Right lobe of liver (tissue), 6 donors: ENCODE data around the gene PRPSAP2. TPM values are rescaled to one million over a fixed set of nuclear protein-coding genes. Genes with fewer than 3 reads are reported as not detected.

Experiments
- ATAC-seq, 4 donors: fragments of 200-7000 bp; cut with Tn5 transposase; one replicate each; pipeline ENCODE4 v1.9.1; 2020; ENCODE audit warnings: mild to moderate bottlenecking in 4 of 4, moderate library complexity in 4 of 4
- DNase-seq, 3 donors: peaks; one replicate each; pipeline ENCODE4 v3.0.0-alpha.2; 2020
- H3K27ac ChIP-seq, 3 donors: fragments of 200-600 bp; one replicate each; pipeline ENCODE4 v1.8.0; 2022
- H3K27me3 ChIP-seq, 2 donors: fragments of 200-600 bp; one replicate each; pipeline ENCODE4 v1.8.0; 2022
- H3K36me3 ChIP-seq, 4 donors: fragments of 200-600 bp; sonication (generic) in 1 of 4; one replicate each; pipeline versions ENCODE4 v1.5.1 to v1.8.0; 2017 to 2022; ENCODE audit warnings: control low read depth in 1 of 4
- H3K4me1 ChIP-seq, 4 donors: fragments of 200-600 bp; sonication (generic) in 1 of 4; one replicate each; pipeline versions ENCODE4 v1.5.1 to v1.8.0; 2017 to 2022; ENCODE audit warnings: control low read depth in 1 of 4
- H3K4me3 ChIP-seq, 3 donors: fragments of 200-600 bp; one replicate each; pipeline ENCODE4 v1.8.0; 2022
- H3K9me3 ChIP-seq, 4 donors: fragments of 200-600 bp; sonication (generic) in 1 of 4; one replicate each; pipeline versions ENCODE4 v1.5.1 to v1.8.0; 2017 to 2022; ENCODE audit warnings: control low read depth in 1 of 4
- POLR2A ChIP-seq: fragments of 450-650 bp; IDR thresholded peaks from one replicate; pipeline ENCODE4 v1.6.1; 2017; ENCODE audit warnings: antibody characterized with exemption, mild to moderate bottlenecking
- WGBS: methylation state at CpG from one replicate; pipeline ENCODE4 v1.1.6; 2018; ENCODE audit warnings: low coverage, low lambda C conversion rate; ENCODE audit not compliant: insufficient coverage; ENCODE audit errors: missing lambda C conversion rate; 5-methylcytosine and 5-hydroxymethylcytosine counted together
- intact Hi-C, 2 donors: fragments of 100-400 bp; cut with DNase I; formaldehyde crosslinking; loops; one replicate each; pipeline versions ENCODE4 v1.11.2 to v1.14.1; 2022
- total RNA-seq, 6 experiments: library from RNA; depleted of rRNA in 2 of 6; stranded (reverse); fragments of >200 nt in 2 of 6; fragmentation: NEBNext Ultra II Directional in 3 of 6; extraction: Animal tissue kit (Norgen Biotek cat#: 25700) in 3 of 6; gene quantifications; one replicate each; pipeline versions ENCODE4 v1.1.0 to v1.2.4, GENCODE V29; 2016 to 2023
- TF ChIP-seq, protein P1 (sequence below), 4 donors: fragments of 200-600 bp in 3 of 4; fragments of 450-650 bp in 1 of 4; IDR thresholded peaks; one replicate each; pipeline versions ENCODE4 v1.5.1 to v1.8.0; 2016 to 2022; ENCODE audit warnings: antibody characterized with exemption in 4 of 4, mild to moderate bottlenecking in 2 of 4
- donor health status: DM: no; HTN: yes; CAD: no.
- donor health status: DM: no; HTN: no; CAD: no.
- donor health status: DM: no; HTN: no; CAD: no.
- donor health status: DM: no; HTN: yes; CAD: no.
- donor health status: DM: no; HTN: yes; CAD: no.

Gene PRPSAP2
- total RNA-seq, 6 experiments from 2014 or later, result 15.8 to 19.7 (median 16.6) TPM

- no peak overlapping the region for H3K27ac ChIP-seq
- no peaks in the 10 kb centered on the region for H3K9me3 ChIP-seq
- intact Hi-C loops, result no loop called here
- H3K4me1 ChIP-seq, result no peaks in the 10 kb centered on the region
- H3K27me3 ChIP-seq, result no peaks in the 10 kb centered on the region
- no peak overlapping the region for H3K4me3 ChIP-seq
- TF ChIP-seq POLR2A, result no peak
- TF ChIP-seq, protein P1, sequence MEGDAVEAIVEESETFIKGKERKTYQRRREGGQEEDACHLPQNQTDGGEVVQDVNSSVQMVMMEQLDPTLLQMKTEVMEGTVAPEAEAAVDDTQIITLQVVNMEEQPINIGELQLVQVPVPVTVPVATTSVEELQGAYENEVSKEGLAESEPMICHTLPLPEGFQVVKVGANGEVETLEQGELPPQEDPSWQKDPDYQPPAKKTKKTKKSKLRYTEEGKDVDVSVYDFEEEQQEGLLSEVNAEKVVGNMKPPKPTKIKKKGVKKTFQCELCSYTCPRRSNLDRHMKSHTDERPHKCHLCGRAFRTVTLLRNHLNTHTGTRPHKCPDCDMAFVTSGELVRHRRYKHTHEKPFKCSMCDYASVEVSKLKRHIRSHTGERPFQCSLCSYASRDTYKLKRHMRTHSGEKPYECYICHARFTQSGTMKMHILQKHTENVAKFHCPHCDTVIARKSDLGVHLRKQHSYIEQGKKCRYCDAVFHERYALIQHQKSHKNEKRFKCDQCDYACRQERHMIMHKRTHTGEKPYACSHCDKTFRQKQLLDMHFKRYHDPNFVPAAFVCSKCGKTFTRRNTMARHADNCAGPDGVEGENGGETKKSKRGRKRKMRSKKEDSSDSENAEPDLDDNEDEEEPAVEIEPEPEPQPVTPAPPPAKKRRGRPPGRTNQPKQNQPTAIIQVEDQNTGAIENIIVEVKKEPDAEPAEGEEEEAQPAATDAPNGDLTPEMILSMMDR (IDR thresholded peaks at IDR 0.05), result no peak
- 71% methylated on average over 4 of the region's 6 CpGs for WGBS
- no peak for DNase-seq
- no peaks in the 10 kb centered on the region for H3K36me3 ChIP-seq
- ATAC-seq, result no peak
Measured at GRCh38 chr17:18949566-18949965, 91.6 kb downstream of the PRPSAP2 start.

GRCh38 chr17:18950346-18950745, 92.4 kb downstream of the PRPSAP2 start:
- H3K4me3 ChIP-seq, result no peak overlapping the region
- no peak overlapping the region for H3K27ac ChIP-seq
- no peaks in the 10 kb centered on the region for H3K27me3 ChIP-seq
- ATAC-seq (no peak), DNase-seq (no peak)
- TF ChIP-seq, protein P1 (IDR thresholded peaks at IDR 0.05), result no peak
- no peak for TF ChIP-seq POLR2A
- H3K36me3 ChIP-seq, result no peaks in the 10 kb centered on the region
- no peaks in the 10 kb centered on the region for H3K4me1 ChIP-seq
- intact Hi-C loops, result no loop called here
- no peaks in the 10 kb centered on the region for H3K9me3 ChIP-seq
- 70% methylated on average over 4 of the region's 4 CpGs for WGBS

DNA sequence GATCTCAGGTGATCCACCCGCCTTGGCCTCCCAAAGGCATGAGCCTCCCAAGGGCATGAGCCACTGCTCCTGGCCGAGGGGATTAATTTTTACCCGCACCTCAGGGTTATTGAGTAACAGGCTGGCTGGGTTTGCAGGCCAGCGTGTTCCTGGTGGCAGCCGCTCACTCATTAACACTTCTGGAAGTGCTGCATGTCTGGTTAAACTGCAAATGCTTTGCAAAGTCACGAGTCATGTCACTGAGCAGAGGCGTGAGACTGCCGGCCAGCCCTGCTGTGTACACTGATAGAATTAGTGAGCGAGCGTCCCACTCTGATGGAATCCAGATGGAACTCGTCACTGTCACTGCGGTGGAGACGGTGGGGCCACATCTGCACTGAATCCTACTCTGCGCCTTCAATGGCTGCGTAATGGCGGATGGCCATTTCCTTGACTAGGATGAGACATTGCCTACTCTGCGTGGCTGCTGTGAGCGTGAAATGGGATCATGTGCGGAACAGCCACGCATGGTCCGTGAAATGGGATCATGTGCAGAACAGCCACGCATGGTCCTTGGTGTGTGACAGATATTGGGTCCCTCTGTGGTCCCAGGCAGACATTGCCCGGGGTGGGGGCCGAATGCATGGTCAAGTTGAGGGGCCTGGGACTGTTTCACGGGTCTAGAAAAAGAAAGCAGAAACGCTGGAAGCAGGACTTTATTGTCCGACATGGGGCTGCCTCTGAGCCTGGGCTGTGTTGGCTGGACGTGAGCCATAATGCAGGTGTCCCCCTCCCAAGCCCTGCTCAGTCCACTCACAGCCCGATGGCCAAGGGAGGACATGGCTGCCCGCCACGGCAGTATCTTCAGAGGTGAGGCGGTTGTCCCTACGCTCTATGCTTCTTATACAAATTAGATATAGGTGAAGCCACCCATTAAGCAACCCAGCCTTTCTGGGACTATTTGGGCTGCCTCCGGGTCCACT, 93.3 kb downstream of the PRPSAP2 start:
- ATAC-seq, result peak; percentile 12 to 73 (median 33)
- no peaks in the 10 kb centered on the region for H3K36me3 ChIP-seq
- TF ChIP-seq, protein P1 (IDR thresholded peaks at IDR 0.05), result no peak
- TF ChIP-seq POLR2A, result no peak
- no peaks in the 10 kb centered on the region for H3K9me3 ChIP-seq
- no peak overlapping the region for H3K27ac ChIP-seq
- 46% methylated on average over 18 of the region's 34 CpGs for WGBS
- DNase-seq, result no peak
- intact Hi-C loops, result no loop called here
- no peaks in the 10 kb centered on the region for H3K4me1 ChIP-seq
- no peak overlapping the region for H3K4me3 ChIP-seq
- H3K27me3 ChIP-seq, result no peaks in the 10 kb centered on the region

- ATAC-seq (peak; percentile 26 to 53 (median 46)), DNase-seq (no peak)
- Histone ChIP-seq H3K36me3 (no peaks in the 10 kb centered on the region), H3K9me3 (no peaks in the 10 kb centered on the region), H3K27me3 (no peaks in the 10 kb centered on the region), H3K4me3 (no peak within 1 kb of the TSS), H3K4me1 (no peaks in the 10 kb centered on the region), H3K27ac (no peak within 1 kb of the TSS)
- 78% methylated on average over 4 of the region's 17 CpGs for WGBS
- intact Hi-C loops, result no loop called here
- TF ChIP-seq, protein P1 (IDR thresholded peaks at IDR 0.05), result peak; percentile 14 to 29 (median 15)
- TF ChIP-seq POLR2A, result no peak
Measured at GRCh38 chr17:18951941-18952842, 94.3 kb downstream of the PRPSAP2 start, which contains the start of gene SLC5A10. TSS of gene SLC5A10 (plus strand) at chr17:18952165. CDS start at chr17:18952206, 41 bp downstream.
